HL-60/S4 treated with phorbol 12-myristate 13-acetate at 8.2 ng/mL for 4 days and 3 days (cell line): ENCODE results near the gene METTL8.
"Not testable (repeated sequence)": the region's sequence is repeated elsewhere in the genome, so short reads cannot be mapped to it uniquely, and the experiment has no call there.

ENCODE experiments used
- in situ Hi-C: fragments of 300-500 bp; cut with MboI; formaldehyde crosslinking; loops from 2 replicates; pipeline ENCODE4 v1.15.0; 2022; ENCODE audit warnings: low sequenced_read_pairs

METTL8 gene

DNA sequence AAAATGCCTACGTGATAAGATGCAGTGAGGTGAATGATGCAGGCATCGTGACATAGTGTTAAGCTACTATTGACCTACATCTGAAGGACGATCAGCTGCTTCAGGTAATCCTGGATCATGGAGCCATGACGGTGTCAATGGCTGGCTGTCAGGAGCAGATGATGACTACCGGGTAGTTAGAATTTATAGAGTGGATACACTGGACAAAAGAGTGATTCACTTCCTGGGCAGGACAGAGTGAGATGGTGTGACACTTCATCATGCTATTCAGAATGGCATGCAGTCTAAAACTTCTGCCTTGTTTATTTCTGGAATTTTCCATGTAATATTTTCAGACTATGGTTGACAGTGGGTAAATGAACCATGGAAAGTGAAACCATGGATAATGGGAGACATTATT, 29.5 kb downstream of the METTL8 start:
- in situ Hi-C loops, result loop anchor here (25.0 kb wide), 1 partner anchor 417 kb away; no protein-coding TSS in a partner anchor

GRCh38 chr2:171402906-171403580, 30.7 kb downstream of the METTL8 start:
- in situ Hi-C loops, result loop anchor here (25.0 kb wide), 1 partner anchor 416 kb away; no protein-coding TSS in a partner anchor

GRCh38 chr2:171401947-171402346, 31.8 kb downstream of the METTL8 start:
- in situ Hi-C loops, result loop anchor here (25.0 kb wide), 1 partner anchor 415 kb away; no protein-coding TSS in a partner anchor

GRCh38 chr2:171400395-171400794, 33.4 kb downstream of the METTL8 start:
- in situ Hi-C loops, result loop anchor here (25.0 kb wide), 1 partner anchor 413 kb away; no protein-coding TSS in a partner anchor

DNA sequence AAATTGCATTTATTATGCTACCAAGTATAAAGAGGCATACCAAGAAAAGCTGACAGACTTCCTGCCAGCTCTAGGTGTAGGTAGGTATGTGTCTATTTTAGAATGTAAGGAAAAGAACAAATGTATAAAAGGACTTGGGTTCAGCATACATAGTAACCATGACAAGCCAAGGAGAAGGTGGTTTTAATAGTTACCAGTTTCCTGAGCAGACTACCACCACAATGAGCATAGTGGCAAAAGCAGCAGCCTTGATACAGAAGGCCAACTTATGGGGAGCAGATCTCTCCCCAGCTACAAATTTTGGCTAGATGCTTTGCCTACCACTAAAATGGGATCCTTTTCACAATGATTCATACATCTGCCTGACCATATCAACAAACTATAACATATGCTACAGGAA, 34.5 kb downstream of the METTL8 start:
- in situ Hi-C loops, result no loop called here

DNA sequence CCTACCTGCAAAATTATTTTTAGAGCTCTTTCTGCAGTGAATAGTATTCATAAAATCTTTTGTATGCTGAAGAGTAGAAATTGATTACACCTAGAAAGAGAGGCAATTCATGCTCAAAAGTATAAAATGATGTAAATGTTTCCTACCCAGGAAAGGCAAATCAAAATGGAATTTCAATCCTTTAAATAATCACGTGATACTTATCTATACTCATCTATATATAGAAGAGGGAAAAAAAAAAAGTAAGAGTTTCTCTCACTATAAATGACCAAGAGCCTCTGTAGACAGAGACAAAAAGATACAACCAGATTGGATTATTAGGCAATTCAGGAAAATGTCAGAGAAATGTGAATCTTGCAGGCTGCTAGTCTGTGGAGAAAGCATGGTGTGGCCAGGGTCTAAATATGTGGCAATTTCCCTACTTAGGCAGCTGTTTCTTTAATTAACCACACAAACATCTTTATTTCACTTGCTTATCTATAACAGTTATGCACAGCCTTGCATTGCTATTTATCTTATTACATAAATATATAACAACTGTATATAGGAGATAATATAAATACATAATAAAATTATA, 39.5 kb downstream of the METTL8 start:
- in situ Hi-C loops, result no loop called here

DNA sequence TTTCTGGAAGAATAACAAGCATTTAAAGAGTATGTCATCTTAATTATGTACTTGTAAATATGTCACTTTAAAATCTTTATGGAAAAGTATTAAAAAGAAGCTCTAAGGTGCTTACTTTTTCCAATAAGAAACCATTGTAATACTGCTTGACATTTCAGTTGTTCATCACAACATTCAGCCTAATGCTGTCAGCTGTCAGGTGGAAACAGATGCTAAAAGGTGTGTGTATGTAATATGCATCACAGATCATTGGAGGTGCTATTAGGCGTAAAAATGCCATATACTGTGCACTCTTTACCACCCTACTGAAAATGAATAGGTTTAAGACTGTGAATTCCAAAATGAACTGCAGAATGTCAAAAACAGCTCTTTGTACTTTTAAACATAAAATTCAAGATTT, 40.3 kb downstream of the METTL8 start:
- in situ Hi-C loops, result no loop called here

DNA sequence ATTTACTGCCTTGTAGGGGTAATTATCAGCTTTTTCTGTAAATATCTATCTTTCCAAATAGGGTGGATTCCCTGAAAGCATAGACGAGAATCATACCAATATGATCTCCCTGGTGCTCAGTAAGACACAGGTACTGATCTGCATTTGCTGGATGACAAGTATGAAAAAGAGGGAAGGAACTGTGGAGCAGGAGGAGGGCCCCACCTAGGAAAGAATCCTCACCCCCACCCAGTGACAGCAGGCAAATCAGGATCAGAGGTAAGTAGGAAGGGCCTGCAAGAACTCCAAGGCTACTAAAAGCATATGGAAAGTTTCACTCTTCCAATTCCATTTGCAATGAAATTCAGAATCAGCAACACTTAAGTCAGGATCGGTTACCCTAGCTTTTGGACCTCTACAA, 42.3 kb downstream of the METTL8 start:
- in situ Hi-C loops, result no loop called here

- in situ Hi-C loops, result no loop called here
Observed at GRCh38 chr2:171390941-171391516, 42.8 kb downstream of the METTL8 start.

GRCh38 chr2:171389780-171390179, 44.0 kb downstream of the METTL8 start:
- in situ Hi-C loops, result no loop called here

GRCh38 chr2:171389325-171389724, 44.5 kb downstream of the METTL8 start:
- in situ Hi-C loops, result no loop called here

GRCh38 chr2:171387052-171387451, 46.7 kb downstream of the METTL8 start:
- in situ Hi-C loops, result no loop called here

GRCh38 chr2:171386627-171387026, 47.2 kb downstream of the METTL8 start:
- in situ Hi-C loops, result no loop called here

DNA sequence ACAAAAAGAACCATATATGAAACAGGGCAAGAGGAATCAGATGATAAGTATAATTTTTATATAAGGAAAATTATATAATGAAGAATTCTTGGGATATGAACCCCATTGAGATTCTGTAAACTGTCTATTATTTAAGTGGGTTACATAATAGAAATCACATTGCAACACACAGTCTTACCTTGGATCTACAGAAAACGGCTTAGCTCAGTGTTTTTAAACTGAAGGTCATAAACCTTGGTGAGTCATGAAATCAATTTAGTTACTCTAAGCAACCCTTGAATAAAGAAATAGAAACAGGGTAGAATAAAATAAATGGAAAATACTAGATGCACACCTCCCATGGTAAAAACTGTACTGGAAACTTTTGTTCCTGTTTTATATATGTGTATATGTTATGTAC, 50.7 kb downstream of the METTL8 start:
- in situ Hi-C loops, result no loop called here

DNA sequence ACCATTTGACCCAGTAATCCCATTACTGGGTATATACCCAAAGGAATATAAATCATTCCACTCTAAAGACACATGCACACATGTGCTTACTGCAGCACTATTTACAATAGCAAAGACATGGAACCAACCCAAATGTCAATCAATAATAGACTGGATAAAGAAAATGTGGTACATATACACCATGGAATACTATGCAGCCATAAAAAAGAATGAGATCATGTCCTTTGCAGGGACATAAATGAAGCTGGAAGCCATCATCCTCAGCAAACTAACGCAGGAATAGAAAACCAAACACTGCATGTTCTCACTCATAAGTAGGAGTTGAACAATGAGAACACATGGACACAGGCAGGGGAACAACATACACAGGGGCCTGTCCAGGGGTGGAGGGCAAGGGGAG, 51.6 kb downstream of the METTL8 start:
- in situ Hi-C loops, result not testable (repeated sequence)

GRCh38 chr2:171377852-171378251, 55.9 kb downstream of the METTL8 start:
- in situ Hi-C loops, result not testable (repeated sequence)

- in situ Hi-C loops, result no loop called here
Observed at GRCh38 chr2:171367692-171368091, 66.1 kb downstream of the METTL8 start.

DNA sequence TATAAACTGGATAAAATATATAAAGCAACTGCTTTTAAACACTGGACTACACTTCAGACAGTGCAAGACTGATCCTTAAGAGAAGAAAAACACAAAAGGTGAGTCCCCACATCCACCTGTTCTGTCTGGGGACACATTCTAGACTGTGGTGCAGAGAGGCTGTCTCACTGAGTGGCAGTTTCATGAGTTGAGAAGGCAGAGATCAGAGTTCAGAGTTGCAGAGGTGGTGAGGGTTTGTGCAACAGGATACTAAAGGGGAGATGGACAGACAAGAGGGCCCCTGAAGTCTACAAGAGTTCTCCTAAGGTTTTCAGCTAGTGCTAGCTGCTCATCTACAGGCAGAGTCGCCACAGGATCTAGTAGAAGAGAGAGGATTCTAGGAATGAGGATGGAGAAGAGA, 68.0 kb downstream of the METTL8 start:
- in situ Hi-C loops, result no loop called here

GRCh38 chr2:171365232-171365631, 68.6 kb downstream of the METTL8 start:
- in situ Hi-C loops, result no loop called here

DNA sequence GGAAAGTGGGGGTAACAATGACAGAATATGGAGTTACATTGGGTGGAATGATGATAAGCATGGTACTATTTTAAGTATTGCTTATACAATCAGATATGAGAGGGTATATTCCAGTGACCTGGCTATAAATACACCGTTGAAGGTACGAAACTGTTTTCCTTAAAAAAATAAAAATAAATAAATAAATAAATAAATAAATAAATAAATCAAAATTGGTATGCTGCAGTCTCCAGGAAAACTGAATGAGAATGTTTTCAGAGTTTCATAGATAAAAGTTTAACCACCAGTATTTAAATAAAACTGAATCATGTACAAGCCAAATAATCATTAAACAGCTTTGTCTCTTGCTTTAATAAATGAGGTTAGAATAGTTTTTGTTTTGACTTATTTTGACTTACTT, 71.4 kb downstream of the METTL8 start:
- in situ Hi-C loops, result no loop called here

- in situ Hi-C loops, result no loop called here
Observed at GRCh38 chr2:171360905-171361304, 72.9 kb downstream of the METTL8 start.

GRCh38 chr2:171353746-171354145, 80.0 kb downstream of the METTL8 start:
- in situ Hi-C loops, result not testable (repeated sequence)
